ENCODE measurements around the gene ATP8A2. TPM values are rescaled to one million over a fixed set of nuclear protein-coding genes. Genes with fewer than 3 reads are reported as not detected.

Gene ATP8A2
- total and polyA plus RNA-seq, 2 donors, result 1.1 to 1.5 TPM

DNA sequence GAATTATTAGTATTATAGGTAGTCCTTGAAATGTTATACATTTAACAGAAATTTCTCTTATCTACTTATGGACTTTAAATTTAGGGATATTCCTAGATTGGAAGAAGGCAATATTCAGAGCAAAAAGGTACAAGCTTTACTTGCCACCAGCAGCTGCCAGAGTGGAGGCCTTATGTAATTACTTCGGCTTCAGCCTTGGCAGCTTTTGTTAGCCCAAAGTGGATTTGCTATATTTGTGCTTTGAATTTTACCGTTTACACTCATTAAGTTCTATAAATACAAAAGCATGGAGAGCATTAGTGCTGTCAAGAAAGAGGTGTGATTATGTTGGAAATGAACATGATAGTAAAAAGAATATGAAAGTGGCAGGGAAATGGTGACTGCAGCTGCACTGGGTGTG lies 319.9 kb downstream of the ATP8A2 start:
- Histone ChIP-seq H3K27me3 (ENCODE audit: control insufficient read depth in 2 of 2, insufficient read depth in 1 of 2, low read length in 1 of 2) (no peaks in the 10 kb centered on the region), H3K36me3 (ENCODE audit: control insufficient read depth in 2 of 2, insufficient read depth in 2 of 2, low read length in 1 of 2) (no peaks in the 10 kb centered on the region), H3K27ac (ENCODE audit: low read depth in 1 of 2, low read length in 1 of 2) (no peak overlapping the region), H3K4me1 (ENCODE audit: control insufficient read depth in 2 of 2, insufficient read depth in 2 of 2, low read length in 2 of 2) (peaks cover 0 to 3% of the 10 kb centered on the region in 2 donors), H3K9me3 (ENCODE audit: control insufficient read depth in 2 of 2, insufficient read depth in 1 of 2, low read length in 1 of 2) (no peaks in the 10 kb centered on the region), H3K4me3 (ENCODE audit: low read length in 2 of 2) (no peak overlapping the region)
- DNase-seq (ENCODE audit: low read depth in 6 of 9, low spot score in 9 of 9), result no peak
- 93% methylated on average over 2 of the region's 2 CpGs for WGBS

DNA sequence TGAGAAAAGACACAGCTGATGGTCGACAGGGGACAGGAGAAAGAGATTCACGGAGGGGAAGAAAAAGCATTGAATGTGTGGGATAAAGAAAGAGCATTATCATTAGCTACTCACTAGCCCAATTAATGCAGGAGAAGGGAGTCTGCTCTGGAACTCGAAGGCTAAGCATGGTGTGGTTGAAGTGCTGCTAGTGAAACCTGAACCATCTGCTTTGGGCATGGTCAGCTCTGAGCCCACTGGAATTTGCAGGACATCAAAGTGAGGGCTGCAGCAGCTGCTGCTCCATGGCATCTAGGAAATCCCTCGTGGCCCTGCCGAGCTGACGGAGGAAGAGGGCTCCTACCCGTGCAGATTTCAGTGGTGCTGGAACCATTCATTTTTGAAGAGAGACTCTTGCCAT lies 320.3 kb downstream of the ATP8A2 start:
- Histone ChIP-seq H3K9me3 (ENCODE audit: control insufficient read depth in 2 of 2, insufficient read depth in 1 of 2, low read length in 1 of 2) (no peaks in the 10 kb centered on the region), H3K4me1 (ENCODE audit: control insufficient read depth in 2 of 2, insufficient read depth in 2 of 2, low read length in 2 of 2) (peaks cover 0 to 3% of the 10 kb centered on the region in 2 donors), H3K36me3 (ENCODE audit: control insufficient read depth in 2 of 2, insufficient read depth in 2 of 2, low read length in 1 of 2) (no peaks in the 10 kb centered on the region), H3K4me3 (ENCODE audit: low read length in 2 of 2) (no peak overlapping the region), H3K27me3 (ENCODE audit: control insufficient read depth in 2 of 2, insufficient read depth in 1 of 2, low read length in 1 of 2) (no peaks in the 10 kb centered on the region), H3K27ac (ENCODE audit: low read depth in 1 of 2, low read length in 1 of 2) (no peak overlapping the region)
- DNase-seq (ENCODE audit: low read depth in 6 of 9, low spot score in 9 of 9), result no peak
- WGBS, result 63% methylated on average over 7 of the region's 7 CpGs

DNA sequence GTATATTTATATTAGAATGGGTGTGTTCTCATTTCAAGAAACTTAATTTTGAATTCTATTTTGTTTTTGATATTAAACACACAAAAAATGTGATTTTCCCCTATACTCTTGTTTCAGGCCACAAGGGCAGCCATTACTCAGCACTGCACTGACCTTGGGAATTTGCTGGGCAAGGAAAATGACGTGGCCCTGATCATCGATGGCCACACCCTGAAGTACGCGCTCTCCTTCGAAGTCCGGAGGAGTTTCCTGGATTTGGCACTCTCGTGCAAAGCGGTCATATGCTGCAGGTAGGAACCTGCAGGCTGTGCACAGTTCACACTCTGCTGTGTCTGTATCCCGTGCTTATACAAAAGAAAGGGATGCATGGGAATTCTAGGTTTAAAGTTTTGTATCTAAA lies 327.3 kb downstream of the ATP8A2 start:
- Histone ChIP-seq H3K4me3 (ENCODE audit: low read length in 2 of 2) (no peak overlapping the region), H3K9me3 (ENCODE audit: control insufficient read depth in 2 of 2, insufficient read depth in 1 of 2, low read length in 1 of 2) (no peaks in the 10 kb centered on the region), H3K27ac (ENCODE audit: low read depth in 1 of 2, low read length in 1 of 2) (no peak overlapping the region), H3K36me3 (ENCODE audit: control insufficient read depth in 2 of 2, insufficient read depth in 2 of 2, low read length in 1 of 2) (no peaks in the 10 kb centered on the region), H3K4me1 (ENCODE audit: control insufficient read depth in 2 of 2, insufficient read depth in 2 of 2, low read length in 2 of 2) (peaks cover 0 to 8% of the 10 kb centered on the region in 2 donors), H3K27me3 (ENCODE audit: control insufficient read depth in 2 of 2, insufficient read depth in 1 of 2, low read length in 1 of 2) (no peaks in the 10 kb centered on the region)
- DNase-seq (ENCODE audit: low read depth in 6 of 9, low spot score in 9 of 9), result no peak
- WGBS, result 94% methylated on average over 9 of the region's 9 CpGs

DNA sequence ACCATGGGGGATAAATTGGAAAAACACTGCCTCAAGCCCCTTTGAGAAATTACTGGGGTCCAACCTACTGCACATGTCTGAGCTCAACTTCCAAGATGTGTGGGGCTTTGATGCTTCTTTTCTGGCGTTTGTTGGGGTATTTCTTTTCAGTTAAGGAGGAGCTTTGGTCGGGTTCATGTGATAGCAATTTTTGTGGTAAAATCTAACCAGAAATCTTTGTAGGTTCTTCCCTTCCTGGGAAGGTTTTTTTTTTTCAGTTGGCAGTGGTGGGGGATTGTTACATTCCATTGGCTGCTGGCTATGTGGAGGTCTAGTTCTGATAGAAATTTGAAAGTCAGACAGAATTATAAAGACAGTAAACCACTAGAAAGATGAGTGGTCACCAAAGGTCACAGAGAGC lies 327.8 kb downstream of the ATP8A2 start:
- Histone ChIP-seq H3K4me1 (ENCODE audit: control insufficient read depth in 2 of 2, insufficient read depth in 2 of 2, low read length in 2 of 2) (peaks cover 0 to 8% of the 10 kb centered on the region in 2 donors), H3K27me3 (ENCODE audit: control insufficient read depth in 2 of 2, insufficient read depth in 1 of 2, low read length in 1 of 2) (no peaks in the 10 kb centered on the region), H3K4me3 (ENCODE audit: low read length in 2 of 2) (no peak overlapping the region), H3K36me3 (ENCODE audit: control insufficient read depth in 2 of 2, insufficient read depth in 2 of 2, low read length in 1 of 2) (no peaks in the 10 kb centered on the region), H3K9me3 (ENCODE audit: control insufficient read depth in 2 of 2, insufficient read depth in 1 of 2, low read length in 1 of 2) (no peaks in the 10 kb centered on the region), H3K27ac (ENCODE audit: low read depth in 1 of 2, low read length in 1 of 2) (no peak overlapping the region)
- DNase-seq (ENCODE audit: low read depth in 6 of 9, low spot score in 9 of 9), result no peak
- 23% methylated on average over 2 of the region's 2 CpGs for WGBS

DNA sequence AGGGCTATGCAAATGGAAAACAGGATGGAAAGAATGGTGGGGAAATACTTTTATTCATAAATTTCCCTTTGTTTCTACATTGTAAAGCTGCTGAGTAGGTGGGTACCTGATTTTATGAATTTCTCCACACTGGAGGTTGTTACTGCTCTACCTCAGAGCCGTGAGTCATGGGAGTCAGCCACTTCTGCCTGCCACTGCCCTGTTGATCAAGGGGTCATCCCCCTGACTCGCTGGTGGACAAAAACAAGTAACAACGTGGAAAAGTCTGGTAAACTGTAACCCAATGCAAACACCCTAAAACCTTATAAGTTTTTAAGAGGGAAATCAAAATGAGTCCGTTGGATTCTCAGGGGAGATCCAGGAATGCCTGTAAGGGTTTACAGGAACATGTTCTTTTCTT lies 329.5 kb downstream of the ATP8A2 start:
- no peak overlapping the region for H3K27ac ChIP-seq (ENCODE audit: low read depth in 1 of 2, low read length in 1 of 2)
- no peaks in the 10 kb centered on the region for H3K27me3 ChIP-seq (ENCODE audit: control insufficient read depth in 2 of 2, insufficient read depth in 1 of 2, low read length in 1 of 2)
- peaks cover 0 to 8% of the 10 kb centered on the region in 2 donors for H3K4me1 ChIP-seq (ENCODE audit: control insufficient read depth in 2 of 2, insufficient read depth in 2 of 2, low read length in 2 of 2)
- H3K4me3 ChIP-seq (ENCODE audit: low read length in 2 of 2), result no peak overlapping the region
- no peak for DNase-seq (ENCODE audit: low read depth in 6 of 9, low spot score in 9 of 9)
- H3K9me3 ChIP-seq (ENCODE audit: control insufficient read depth in 2 of 2, insufficient read depth in 1 of 2, low read length in 1 of 2), result no peaks in the 10 kb centered on the region
- 89% methylated on average over 4 of the region's 4 CpGs for WGBS
- no peaks in the 10 kb centered on the region for H3K36me3 ChIP-seq (ENCODE audit: control insufficient read depth in 2 of 2, insufficient read depth in 2 of 2, low read length in 1 of 2)

DNA sequence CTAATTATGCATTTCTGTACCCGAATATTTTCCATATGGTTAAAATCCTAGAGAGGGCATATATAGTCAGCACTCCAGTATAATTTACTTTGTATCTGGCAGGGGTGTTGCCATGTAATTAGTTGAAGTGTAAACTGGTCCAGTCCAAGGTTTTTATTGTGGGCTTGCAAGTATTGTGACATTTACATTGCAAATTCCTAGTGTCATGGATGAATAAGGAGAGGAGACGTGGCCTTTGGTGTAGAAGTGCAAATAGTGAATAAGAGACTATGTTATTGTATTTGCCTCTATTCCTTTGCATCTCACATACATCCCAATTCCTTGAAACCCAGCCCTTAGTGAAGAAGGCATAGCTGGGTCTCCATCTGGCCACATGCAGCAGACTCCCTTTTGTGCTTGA lies 330.6 kb downstream of the ATP8A2 start:
- no peak for DNase-seq (ENCODE audit: low read depth in 6 of 9, low spot score in 9 of 9)
- 98% methylated on average over 2 of the region's 2 CpGs for WGBS

DNA sequence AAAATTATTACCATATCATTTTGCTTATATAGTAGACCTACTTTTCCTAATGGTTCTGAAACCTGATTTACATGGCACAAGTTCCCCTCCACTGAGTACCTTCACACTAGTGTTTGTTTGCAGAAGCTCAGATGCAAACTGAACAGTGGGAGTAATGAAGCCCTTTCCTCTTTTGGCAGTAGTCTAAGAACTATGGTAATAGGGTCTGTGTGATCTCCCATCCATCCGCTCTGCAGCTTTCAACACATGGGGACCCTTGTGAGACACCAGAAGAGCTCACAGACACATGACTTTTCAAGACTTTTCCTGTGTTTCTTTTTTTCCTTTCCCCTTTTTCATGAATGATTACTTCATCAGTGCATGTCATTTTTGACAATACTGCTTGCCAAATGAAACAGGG lies 336.0 kb downstream of the ATP8A2 start:
- no peak overlapping the region for H3K4me3 ChIP-seq (ENCODE audit: low read length in 2 of 2)
- no peak overlapping the region for H3K27ac ChIP-seq (ENCODE audit: low read depth in 1 of 2, low read length in 1 of 2)
- DNase-seq (ENCODE audit: low read depth in 6 of 9, low spot score in 9 of 9), result no peak
- H3K9me3 ChIP-seq (ENCODE audit: control insufficient read depth in 2 of 2, insufficient read depth in 1 of 2, low read length in 1 of 2), result no peaks in the 10 kb centered on the region
- 96% methylated on average over 1 of the region's 1 CpG for WGBS
- H3K36me3 ChIP-seq (ENCODE audit: control insufficient read depth in 2 of 2, insufficient read depth in 2 of 2, low read length in 1 of 2), result no peaks in the 10 kb centered on the region
- H3K4me1 ChIP-seq (ENCODE audit: control insufficient read depth in 2 of 2, insufficient read depth in 2 of 2, low read length in 2 of 2), result no peaks in the 10 kb centered on the region
- no peaks in the 10 kb centered on the region for H3K27me3 ChIP-seq (ENCODE audit: control insufficient read depth in 2 of 2, insufficient read depth in 1 of 2, low read length in 1 of 2)

More for the DNA sequence above, 330.6 kb downstream of the ATP8A2 start:
- Histone ChIP-seq H3K36me3 (ENCODE audit: control insufficient read depth in 2 of 2, insufficient read depth in 2 of 2, low read length in 1 of 2) (no peaks in the 10 kb centered on the region), H3K27me3 (ENCODE audit: control insufficient read depth in 2 of 2, insufficient read depth in 1 of 2, low read length in 1 of 2) (no peaks in the 10 kb centered on the region), H3K9me3 (ENCODE audit: control insufficient read depth in 2 of 2, insufficient read depth in 1 of 2, low read length in 1 of 2) (no peaks in the 10 kb centered on the region), H3K4me1 (ENCODE audit: control insufficient read depth in 2 of 2, insufficient read depth in 2 of 2, low read length in 2 of 2) (peaks cover 0 to 8% of the 10 kb centered on the region in 2 donors), H3K27ac (ENCODE audit: low read depth in 1 of 2, low read length in 1 of 2) (no peak overlapping the region), H3K4me3 (ENCODE audit: low read length in 2 of 2) (no peak overlapping the region)

DNA sequence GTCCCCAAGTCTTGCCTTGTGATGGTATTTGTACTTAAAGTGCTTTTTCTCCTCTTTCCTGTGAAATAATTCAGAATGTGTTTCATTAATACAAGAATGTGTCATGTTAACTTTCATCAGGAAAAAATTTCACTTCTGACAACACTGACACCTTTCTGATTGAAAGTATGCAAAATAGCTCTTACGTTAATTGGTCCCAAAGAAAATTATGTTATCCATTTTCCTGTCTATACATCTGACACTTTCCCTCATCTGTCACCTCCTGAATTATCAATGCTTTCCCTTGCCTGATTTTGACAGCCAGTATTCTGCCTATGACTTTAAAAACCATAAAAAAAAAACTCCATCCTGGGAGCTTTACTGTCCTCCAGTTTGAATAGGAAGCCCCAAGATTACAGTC lies 336.5 kb downstream of the ATP8A2 start:
- no peak overlapping the region for H3K27ac ChIP-seq (ENCODE audit: low read depth in 1 of 2, low read length in 1 of 2)
- H3K4me1 ChIP-seq (ENCODE audit: control insufficient read depth in 2 of 2, insufficient read depth in 2 of 2, low read length in 2 of 2), result no peaks in the 10 kb centered on the region
- H3K4me3 ChIP-seq (ENCODE audit: low read length in 2 of 2), result no peak overlapping the region
- 94% methylated on average over 1 of the region's 1 CpG for WGBS
- H3K27me3 ChIP-seq (ENCODE audit: control insufficient read depth in 2 of 2, insufficient read depth in 1 of 2, low read length in 1 of 2), result no peaks in the 10 kb centered on the region
- H3K9me3 ChIP-seq (ENCODE audit: control insufficient read depth in 2 of 2, insufficient read depth in 1 of 2, low read length in 1 of 2), result no peaks in the 10 kb centered on the region
- DNase-seq (ENCODE audit: low read depth in 6 of 9, low spot score in 9 of 9), result no peak
- no peaks in the 10 kb centered on the region for H3K36me3 ChIP-seq (ENCODE audit: control insufficient read depth in 2 of 2, insufficient read depth in 2 of 2, low read length in 1 of 2)

DNA sequence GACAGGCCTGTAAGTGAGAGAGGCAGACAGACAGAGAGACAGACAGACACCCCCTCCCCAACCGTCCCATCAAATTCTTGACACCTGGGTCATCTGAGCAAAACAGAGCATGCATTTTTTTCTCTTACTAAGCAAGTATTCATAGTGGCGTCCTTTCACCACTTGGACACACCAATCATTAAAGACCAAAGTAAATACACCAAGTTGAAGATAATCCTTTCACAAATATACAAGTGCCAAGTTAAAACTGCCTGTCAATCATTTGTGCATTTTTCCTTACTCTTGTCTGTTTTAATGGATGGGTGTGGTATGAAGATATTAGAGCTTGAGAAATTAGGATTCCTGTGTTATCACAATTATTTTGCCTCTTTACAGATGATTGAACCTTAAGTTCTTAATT lies 337.3 kb downstream of the ATP8A2 start:
- no peak for DNase-seq (ENCODE audit: low read depth in 6 of 9, low spot score in 9 of 9)
- Histone ChIP-seq H3K36me3 (ENCODE audit: control insufficient read depth in 2 of 2, insufficient read depth in 2 of 2, low read length in 1 of 2) (no peaks in the 10 kb centered on the region), H3K27ac (ENCODE audit: low read depth in 1 of 2, low read length in 1 of 2) (no peak overlapping the region), H3K4me3 (ENCODE audit: low read length in 2 of 2) (no peak overlapping the region), H3K4me1 (ENCODE audit: control insufficient read depth in 2 of 2, insufficient read depth in 2 of 2, low read length in 2 of 2) (no peaks in the 10 kb centered on the region), H3K9me3 (ENCODE audit: control insufficient read depth in 2 of 2, insufficient read depth in 1 of 2, low read length in 1 of 2) (no peaks in the 10 kb centered on the region), H3K27me3 (ENCODE audit: control insufficient read depth in 2 of 2, insufficient read depth in 1 of 2, low read length in 1 of 2) (no peaks in the 10 kb centered on the region)
- WGBS, result 89% methylated on average over 2 of the region's 2 CpGs

DNA sequence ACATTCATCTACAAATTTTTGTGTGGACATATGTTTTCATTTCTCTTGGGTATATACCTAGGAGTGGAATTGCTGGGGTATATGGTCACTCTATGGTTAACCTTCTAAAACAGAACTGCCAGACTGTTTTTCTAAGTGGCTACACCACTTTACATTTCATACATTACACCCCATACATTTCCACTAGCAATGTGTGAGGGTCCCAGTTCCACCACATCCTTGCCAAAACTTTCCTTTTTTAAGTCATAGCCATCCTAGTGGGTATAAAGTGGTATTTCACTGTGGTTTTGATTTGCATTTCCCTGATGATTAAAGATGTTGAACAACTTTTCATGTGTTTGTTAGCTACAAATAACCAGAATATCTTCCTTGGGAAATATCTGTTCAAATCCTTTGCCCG lies 344.0 kb downstream of the ATP8A2 start:
- no peak for DNase-seq (ENCODE audit: low read depth in 6 of 9, low spot score in 9 of 9)
- Histone ChIP-seq H3K4me1 (ENCODE audit: control insufficient read depth in 2 of 2, insufficient read depth in 2 of 2, low read length in 2 of 2) (no peaks in the 10 kb centered on the region), H3K4me3 (ENCODE audit: low read length in 2 of 2) (no peak overlapping the region), H3K27me3 (ENCODE audit: control insufficient read depth in 2 of 2, insufficient read depth in 1 of 2, low read length in 1 of 2) (no peaks in the 10 kb centered on the region), H3K9me3 (ENCODE audit: control insufficient read depth in 2 of 2, insufficient read depth in 1 of 2, low read length in 1 of 2) (no peaks in the 10 kb centered on the region), H3K36me3 (ENCODE audit: control insufficient read depth in 2 of 2, insufficient read depth in 2 of 2, low read length in 1 of 2) (no peaks in the 10 kb centered on the region), H3K27ac (ENCODE audit: low read depth in 1 of 2, low read length in 1 of 2) (no peak overlapping the region)
- 89% methylated on average over 1 of the region's 1 CpG for WGBS
